GM23338 (cell line): ENCODE measurements around the gene ABCA5. TPM values are rescaled to one million over a fixed set of nuclear protein-coding genes. Genes with fewer than 3 reads are reported as not detected.

Experiments used
- ATAC-seq: fragments of 200-7000 bp; cut with Tn5 transposase; 3 replicates; pipeline ENCODE4 v1.9.1; 2020
- DNase-seq: peaks from one replicate; pipeline ENCODE4 v3.0.0-alpha.2; 2015; ENCODE audit warnings: low spot score
- H2AFZ ChIP-seq: fragments of 200-600 bp; sonication (generic); 2 replicates; pipeline ENCODE4 v1.8.0; 2016; ENCODE audit warnings: antibody characterized with exemption, mild to moderate bottlenecking, moderate library complexity
- H3F3A ChIP-seq: fragments of 200-600 bp; sonication (generic); replicated peaks from 2 replicates; pipeline ENCODE4 v1.8.0; 2017; ENCODE audit warnings: antibody characterized with exemption, mixed run types, low read depth
- H3K27ac ChIP-seq: fragments of 200-600 bp; sonication (generic); 2 replicates; pipeline ENCODE4 v1.6.1; 2016; ENCODE audit warnings: low read depth
- H3K27me3 ChIP-seq: fragments of 200-600 bp; sonication (generic); 2 replicates; pipeline ENCODE4 v1.8.0; 2016; ENCODE audit warnings: mild to moderate bottlenecking, mixed run types, moderate library complexity; ENCODE audit not compliant: insufficient read depth
- H3K36me3 ChIP-seq: fragments of 200-600 bp; sonication (generic); 2 replicates; pipeline ENCODE4 v1.8.0; 2016; ENCODE audit warnings: mild to moderate bottlenecking; ENCODE audit not compliant: insufficient read depth
- H3K4me1 ChIP-seq: fragments of 200-600 bp; sonication (generic); 2 replicates; pipeline ENCODE4 v1.8.0; 2016; ENCODE audit warnings: mild to moderate bottlenecking, moderate library complexity; ENCODE audit not compliant: insufficient read depth
- H3K4me2 ChIP-seq: fragments of 200-600 bp; sonication (generic); 2 replicates; pipeline ENCODE4 v1.7.1; 2017; ENCODE audit warnings: mixed run types
- H3K4me3 ChIP-seq: fragments of 200-600 bp; sonication (generic); 2 replicates; pipeline ENCODE4 v1.6.1; 2016; ENCODE audit warnings: mixed run types
- H3K79me2 ChIP-seq: fragments of 200-600 bp; sonication (generic); replicated peaks from 2 replicates; pipeline ENCODE4 v1.8.0; 2017; ENCODE audit warnings: mild to moderate bottlenecking; ENCODE audit not compliant: insufficient read depth
- H3K9me2 ChIP-seq: fragments of 200-600 bp; sonication (generic); 2 replicates; pipeline ENCODE4 v1.8.0; 2017; ENCODE audit not compliant: insufficient read depth
- H4K20me1 ChIP-seq: fragments of 200-600 bp; sonication (generic); replicated peaks from 2 replicates; pipeline ENCODE4 v1.8.0; 2017; ENCODE audit warnings: mild to moderate bottlenecking; ENCODE audit not compliant: insufficient read depth
- H3K27ac Mint-ChIP-seq: 2 replicates; pipeline ENCODE4 v1.8.0; 2020; ENCODE audit warnings: inconsistent platforms, mild to moderate bottlenecking, moderate library complexity, mixed read lengths
- H3K27me3 Mint-ChIP-seq: 3 replicates; pipeline ENCODE4 v1.8.0; 2022; ENCODE audit warnings: low read depth, mild to moderate bottlenecking, moderate library complexity, mixed read lengths, inconsistent platforms; ENCODE audit not compliant: insufficient read depth, poor library complexity
- H3K36me3 Mint-ChIP-seq: 3 replicates; pipeline ENCODE4 v1.8.0; 2021; ENCODE audit warnings: low read depth, mild to moderate bottlenecking, inconsistent platforms, moderate library complexity, mixed read lengths
- H3K4me1 Mint-ChIP-seq: 3 replicates; pipeline ENCODE4 v1.8.0; 2020; ENCODE audit warnings: mild to moderate bottlenecking, inconsistent platforms, mixed read lengths
- H3K4me3 Mint-ChIP-seq: 3 replicates; pipeline ENCODE4 v1.8.0; 2021; ENCODE audit warnings: moderate library complexity, mild to moderate bottlenecking, inconsistent platforms, mixed read lengths
- H3K9me3 Mint-ChIP-seq: 3 replicates; pipeline ENCODE4 v1.8.0; 2020; ENCODE audit warnings: moderate library complexity, mild to moderate bottlenecking, inconsistent platforms, mixed read lengths
- CREB1 ChIP-seq: fragments of 250-450 bp; sonication (Bioruptor Pico); IDR thresholded peaks from 2 replicates; pipeline ENCODE4 v1.5.0; 2020; ENCODE audit warnings: low read depth, mild to moderate bottlenecking, moderate library complexity
- CTCF ChIP-seq, 2 experiments: fragments of 200-600 bp in 1 of 2; sonication (generic) in 1 of 2; conservative IDR thresholded peaks; 2 replicates each; pipeline versions ENCODE4 v1.5.1 to v1.6.1; 2016 to 2017; ENCODE audit warnings: antibody characterized with exemption in 2 of 2, low read depth in 2 of 2, mild to moderate bottlenecking in 2 of 2, moderate library complexity in 1 of 2
- ETS1 ChIP-seq: IDR thresholded peaks from 2 replicates; pipeline ENCODE4 v1.6.1; 2016; ENCODE audit warnings: antibody characterized with exemption
- EZH2 ChIP-seq: fragments of 200-600 bp; sonication (generic); IDR thresholded peaks from one replicate; pipeline ENCODE4 v1.8.0; 2017; ENCODE audit warnings: antibody characterized with exemption, mild to moderate bottlenecking, low read depth; ENCODE audit not compliant: unreplicated experiment
- EZH2phosphoT487 ChIP-seq: fragments of 200-600 bp; sonication (generic); IDR thresholded peaks from one replicate; pipeline ENCODE4 v1.8.1; 2018; ENCODE audit warnings: antibody characterized with exemption; ENCODE audit not compliant: unreplicated experiment
- JUNB ChIP-seq: IDR thresholded peaks from one replicate; pipeline ENCODE4 v1.6.1; 2016; ENCODE audit warnings: antibody characterized with exemption; ENCODE audit not compliant: unreplicated experiment
- POLR2AphosphoS5 ChIP-seq: IDR thresholded peaks from 2 replicates; pipeline ENCODE4 v1.6.1; 2016; ENCODE audit warnings: antibody characterized with exemption, low read depth
- REST ChIP-seq: IDR thresholded peaks from one replicate; pipeline ENCODE4 v1.6.1; 2018; ENCODE audit warnings: antibody characterized with exemption; ENCODE audit not compliant: unreplicated experiment
- STAT1 ChIP-seq: IDR thresholded peaks from one replicate; pipeline ENCODE4 v1.6.1; 2016; ENCODE audit warnings: antibody characterized with exemption; ENCODE audit not compliant: unreplicated experiment
- ZNF114 ChIP-seq: fragments of 250-450 bp; sonication (Bioruptor Pico); IDR thresholded peaks from 2 replicates; pipeline ENCODE4 v1.5.0; 2020; ENCODE audit warnings: mild to moderate bottlenecking, moderate library complexity
- ZNF331 ChIP-seq: fragments of 250-450 bp; sonication (Bioruptor Pico); IDR thresholded peaks from 2 replicates; pipeline ENCODE4 v1.5.0; 2020; ENCODE audit warnings: low read depth, mild to moderate bottlenecking, moderate library complexity
- ZNF462 ChIP-seq: fragments of 250-450 bp; sonication (Bioruptor Pico); IDR thresholded peaks from 2 replicates; pipeline ENCODE4 v1.5.0; 2020; ENCODE audit warnings: mild to moderate bottlenecking, moderate library complexity
- polyA plus RNA-seq: library from polyadenylated mRNA; unstranded; fragments of >200 nt; fragmentation: Nextera tagmentation; extraction: Ambion mirVana; gene quantifications from 2 replicates; pipeline ENCODE4 v1.2.1, GENCODE V29; 2016
- total RNA-seq: library from RNA; depleted of rRNA; stranded (reverse); fragments of >200 nt; shearing (Covaris generic); gene quantifications from 2 replicates; pipeline ENCODE4 v1.2.3, GENCODE V29; 2014

The ABCA5 gene
- total and polyA plus RNA-seq, 2 experiments from 2014 or later, result 3.1 to 3.4 TPM

- Histone ChIP-seq H3K27me3 (no peaks in the 10 kb centered on the region), H3K9me2 (no peaks in the 10 kb centered on the region), H3K4me1 (no peaks in the 10 kb centered on the region), H3K4me2 (no peak overlapping the region), H4K20me1 (no peaks in the 10 kb centered on the region), H3K36me3 (no peaks in the 10 kb centered on the region), H2AFZ (no peak overlapping the region), H3F3A (no peaks in the 10 kb centered on the region), H3K4me3 (no peak overlapping the region), H3K79me2 (no peaks in the 10 kb centered on the region), H3K27ac (no peak overlapping the region)
- Mint-ChIP-seq H3K27ac (no peak overlapping the region), H3K4me3 (no peak overlapping the region), H3K9me3 (peaks cover 9% of the 10 kb centered on the region; the same call in 2 of the 3 replicates), H3K27me3 (no peaks in the 10 kb centered on the region), H3K36me3 (peaks cover 5% of the 10 kb centered on the region; the same call in 1 of the 3 replicates), H3K4me1 (no peaks in the 10 kb centered on the region)
- ATAC-seq (no peak), DNase-seq (no peak)
- TF ChIP-seq EZH2phosphoT487 (no peak), CTCF (conservative IDR thresholded peaks at IDR 0.05; ENCODE audit: low read depth in 2 of 2) (no peak), CREB1 (CRISPR knock-in tag) (no peak), ETS1 (no peak), REST (no peak), ZNF462 (CRISPR knock-in tag) (no peak), POLR2AphosphoS5 (no peak), EZH2 (no peak), JUNB (no peak), ZNF114 (no peak), ZNF331 (CRISPR knock-in tag) (no peak), STAT1 (no peak)
These were observed 128.7 kb downstream of the ABCA5 start for GRCh38 chr17:69198238-69198637.
